GF-D8 (cell line): ENCODE measurements around the gene SVEP1.
"Not testable (repeated sequence)": the region's sequence is repeated elsewhere in the genome, so short reads cannot be mapped to it uniquely, and the experiment has no call there.

Source experiments
- DNase-seq: peaks from one replicate; lab custom pipeline; 2025; lab: John Stamatoyannopoulos, UW

Gene SVEP1

DNA sequence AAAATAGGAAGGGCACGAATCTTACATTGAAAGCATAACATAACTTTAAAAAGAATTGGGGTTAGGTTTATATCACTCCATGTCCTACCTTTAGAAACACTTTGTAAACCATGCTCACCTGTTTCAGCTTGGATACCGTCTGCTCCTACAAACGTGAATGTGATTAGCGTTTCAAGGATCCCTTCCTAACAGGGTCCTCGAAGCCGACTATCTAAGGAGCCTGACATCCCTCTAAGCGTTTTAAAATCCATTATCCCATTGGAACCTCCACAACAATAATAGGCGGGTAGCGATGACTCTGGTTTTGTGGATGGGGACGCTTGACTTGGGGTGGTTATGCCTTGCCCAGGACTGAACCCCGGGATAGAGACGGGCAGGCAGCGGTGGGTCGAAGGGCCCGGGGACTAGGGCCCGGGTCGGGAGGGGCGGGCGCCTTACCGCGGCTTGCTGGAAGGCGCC is 937 bp downstream of the SVEP1 start:
- DNase-seq, result no peak

DNA sequence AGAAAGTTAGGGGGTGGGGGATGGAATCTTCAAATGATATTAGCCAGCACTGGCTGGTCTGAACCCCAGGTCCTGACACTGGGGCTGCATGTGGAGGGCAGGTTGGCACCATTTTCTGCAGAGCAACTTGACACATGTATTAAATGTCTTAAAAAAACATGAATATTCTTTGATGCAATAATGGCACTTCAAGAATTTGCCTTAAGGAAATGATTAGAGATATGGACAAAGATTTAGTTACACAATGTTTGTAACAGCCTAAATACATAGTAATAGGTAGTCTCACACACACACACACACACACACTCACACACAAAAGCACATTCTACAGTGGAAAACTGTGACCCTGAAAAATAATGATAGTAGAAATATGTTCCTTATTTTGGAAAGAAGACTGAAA is 3.6 kb downstream of the SVEP1 start:
- DNase-seq, result no peak

DNA sequence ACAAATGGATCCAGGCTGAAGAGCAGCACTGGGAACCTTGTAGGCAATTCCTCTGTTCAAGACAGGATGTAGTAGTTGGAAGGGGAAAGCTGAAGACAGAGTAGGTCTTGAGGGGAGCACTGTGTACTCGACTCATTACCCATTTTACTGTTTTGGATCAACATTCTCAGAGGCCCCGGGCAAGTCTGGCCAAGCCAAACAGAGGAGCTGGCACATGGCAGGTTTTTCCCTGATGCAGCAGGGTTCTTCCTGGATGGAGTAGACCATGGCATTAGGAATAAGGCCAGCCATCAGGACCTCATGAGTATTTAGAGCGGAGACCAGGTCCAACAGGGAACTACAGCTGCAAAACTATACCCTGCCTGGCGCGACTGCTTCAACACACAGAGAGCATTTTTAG is 4.4 kb downstream of the SVEP1 start:
- no peak for DNase-seq

DNA sequence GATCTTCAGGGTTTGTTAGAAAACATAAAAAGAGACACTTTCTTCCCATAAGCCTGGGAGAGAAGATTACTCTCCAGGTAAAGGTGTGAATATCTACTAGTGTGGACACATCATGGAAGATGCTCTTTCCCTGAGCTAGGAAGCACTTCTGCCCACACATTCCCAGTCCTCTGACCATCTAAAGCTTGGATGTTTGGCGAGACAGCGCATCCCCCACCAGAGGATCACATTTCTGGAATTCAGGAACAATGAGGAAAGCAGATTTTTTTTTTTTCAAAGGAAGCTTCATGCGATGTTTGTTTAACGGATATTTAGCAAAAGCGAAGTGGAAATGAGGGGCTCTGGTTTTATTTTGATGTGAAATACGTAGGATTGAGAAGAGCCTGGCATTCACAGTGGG is 6.2 kb downstream of the SVEP1 start:
- no peak for DNase-seq

DNA sequence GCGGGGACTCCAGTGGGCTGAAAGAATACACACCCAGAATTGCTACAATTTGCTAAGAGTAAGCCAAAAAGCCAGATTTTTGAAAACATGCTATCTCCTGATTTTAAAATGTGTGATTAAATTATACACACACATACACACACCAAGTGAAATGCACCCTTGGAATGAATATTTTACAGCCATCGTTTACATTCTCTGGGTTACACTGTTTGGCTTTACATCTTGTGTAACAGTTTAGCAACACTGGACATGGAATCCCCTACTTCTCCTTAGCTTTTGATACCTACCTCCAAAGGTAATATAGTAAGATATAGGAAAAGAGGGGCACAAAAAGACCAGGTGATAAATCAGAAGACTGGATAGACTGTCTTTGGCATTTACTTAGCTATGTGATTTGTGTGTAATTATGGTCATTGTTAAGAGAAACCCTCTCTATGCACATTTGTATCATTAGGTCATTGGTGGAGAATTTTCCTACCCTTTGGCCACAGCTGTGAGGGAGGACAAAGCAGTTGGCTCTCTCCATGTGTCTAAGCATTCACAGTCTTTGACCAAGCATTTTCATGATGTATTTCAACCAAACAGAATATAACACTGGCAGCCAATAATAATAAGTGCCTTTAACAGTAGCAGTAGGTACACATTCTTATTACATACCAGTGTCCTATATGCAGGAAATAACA is 7.6 kb downstream of the SVEP1 start:
- DNase-seq, result no peak

DNA sequence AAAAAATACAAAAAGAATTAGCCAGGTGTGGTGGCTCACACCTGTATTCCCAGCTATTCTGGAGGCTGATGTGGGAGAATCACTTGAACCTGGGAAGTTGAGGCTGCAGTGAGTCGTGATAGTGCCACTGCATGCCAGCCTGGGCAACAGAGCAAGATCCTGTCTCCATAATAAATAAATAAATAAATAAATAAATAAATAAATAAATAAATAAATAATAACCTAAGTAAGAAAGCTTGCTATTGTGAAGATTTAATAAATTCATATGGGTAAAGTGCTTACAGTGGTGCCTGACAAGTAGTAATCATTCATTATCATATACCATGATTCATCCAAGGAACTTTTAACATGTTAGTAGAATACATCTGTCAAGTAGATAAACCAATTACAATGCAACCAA is 13.4 kb downstream of the SVEP1 start:
- DNase-seq, result no peak

DNA sequence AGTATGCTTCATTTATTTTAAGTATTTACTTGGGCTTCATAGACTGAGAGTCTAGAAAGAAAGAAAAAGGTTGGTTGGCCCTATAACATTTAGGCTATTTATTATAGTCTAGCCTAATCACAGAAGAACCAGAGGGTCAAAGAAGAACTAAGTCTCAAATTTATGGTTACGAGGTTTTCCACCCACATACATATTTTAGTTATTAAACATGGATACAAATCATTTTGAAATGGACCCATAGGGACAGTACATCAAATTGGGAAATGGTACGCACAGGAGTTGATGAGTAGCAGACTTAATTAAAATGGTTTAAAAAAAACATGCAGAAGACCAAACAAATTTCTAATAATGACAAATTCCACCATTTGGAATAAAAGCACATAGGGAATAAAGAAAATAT is 17.7 kb downstream of the SVEP1 start:
- DNase-seq, result no peak

DNA sequence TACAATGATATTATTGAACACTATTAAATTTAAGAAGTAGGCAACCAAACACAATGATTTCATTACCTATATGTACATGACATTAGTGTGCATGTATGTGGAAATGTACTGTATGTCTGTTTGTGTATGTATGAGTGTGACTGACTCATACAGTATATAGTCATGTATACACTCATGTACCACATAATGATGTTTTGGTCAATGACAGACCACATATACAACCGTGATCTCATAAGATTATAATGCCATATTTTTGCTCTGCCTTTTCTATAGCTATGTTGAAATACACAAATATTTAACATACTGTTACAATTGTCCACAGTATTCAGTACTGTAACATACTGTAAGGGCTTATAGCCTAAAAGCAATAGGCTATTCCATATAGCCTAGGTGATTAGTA is 19.7 kb downstream of the SVEP1 start:
- no peak for DNase-seq

DNA sequence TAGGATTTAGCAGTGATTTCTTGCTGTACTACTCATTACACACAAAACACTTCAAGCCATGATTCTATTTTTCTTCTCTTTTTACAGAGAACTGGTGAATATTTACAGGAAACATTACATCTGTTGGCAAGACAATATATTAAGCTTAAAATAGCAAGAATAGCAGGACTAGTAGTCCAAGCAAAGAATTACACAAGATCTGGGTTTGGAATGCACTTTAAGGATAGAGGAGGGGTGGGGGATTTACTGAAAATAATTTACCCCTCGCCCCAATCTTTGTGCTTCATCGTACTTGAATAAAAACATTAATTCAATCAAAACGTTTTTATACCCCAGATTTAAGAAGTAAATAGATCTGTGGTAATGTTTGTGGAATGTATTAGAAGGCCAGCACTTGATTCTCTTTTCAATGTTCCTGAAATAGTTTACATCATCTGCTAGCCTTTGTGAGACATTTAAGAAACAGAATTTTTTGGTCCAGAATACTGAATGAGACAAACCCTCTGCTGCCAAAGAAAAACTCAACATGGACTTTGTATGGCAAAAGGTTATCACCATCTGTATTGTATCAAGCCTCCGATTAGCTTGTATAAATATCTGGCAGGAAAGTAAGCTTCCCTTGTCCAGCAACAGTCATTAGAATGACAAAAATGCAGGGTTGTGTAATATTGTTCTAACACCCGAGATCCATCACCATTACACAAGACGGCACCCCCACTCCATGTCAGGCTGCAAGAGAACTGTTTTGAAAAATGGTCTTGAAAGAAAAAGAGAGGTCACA is 23.8 kb downstream of the SVEP1 start:
- no peak for DNase-seq

DNA sequence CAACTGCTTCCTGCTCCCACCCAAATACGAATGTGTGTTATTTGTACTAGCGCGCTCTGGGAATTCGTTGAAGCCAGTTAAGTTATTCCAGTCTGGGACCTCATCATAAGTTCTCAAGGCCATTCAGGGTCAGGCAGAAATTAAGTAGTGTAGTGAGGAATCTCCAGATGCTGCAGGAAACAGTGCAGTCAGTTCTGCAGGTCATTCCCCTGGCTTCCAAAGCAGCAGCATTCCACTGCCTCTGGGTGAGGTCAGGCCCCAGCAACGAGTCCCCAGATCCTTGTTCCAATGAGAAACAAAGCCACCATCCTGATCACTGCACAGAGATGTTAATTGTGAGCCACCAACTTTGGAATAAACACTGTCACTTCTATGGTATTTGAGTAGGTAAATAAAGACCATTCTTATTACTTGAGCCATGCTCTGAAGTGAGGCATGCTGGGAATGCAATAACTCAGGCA is 33.1 kb downstream of the SVEP1 start:
- DNase-seq, result no peak

DNA sequence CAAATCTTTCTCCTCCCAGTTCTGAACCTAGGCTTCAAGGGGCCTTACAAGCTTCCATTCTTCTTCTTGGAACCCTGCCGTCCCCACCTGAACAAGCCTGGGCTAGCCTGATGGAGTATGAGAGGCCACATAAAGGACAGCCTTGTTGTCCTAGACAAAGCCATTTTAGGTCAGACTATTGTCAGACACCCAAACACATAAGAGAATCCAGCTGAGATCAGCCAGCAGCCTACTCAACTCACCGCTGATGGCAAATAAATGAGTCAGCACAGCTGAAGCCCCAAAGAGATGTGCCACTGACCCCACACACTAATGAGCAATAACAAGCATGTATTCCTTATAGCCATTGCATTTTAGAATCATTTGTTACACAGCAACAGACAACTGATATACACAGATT is 33.8 kb downstream of the SVEP1 start:
- DNase-seq, result no peak

DNA sequence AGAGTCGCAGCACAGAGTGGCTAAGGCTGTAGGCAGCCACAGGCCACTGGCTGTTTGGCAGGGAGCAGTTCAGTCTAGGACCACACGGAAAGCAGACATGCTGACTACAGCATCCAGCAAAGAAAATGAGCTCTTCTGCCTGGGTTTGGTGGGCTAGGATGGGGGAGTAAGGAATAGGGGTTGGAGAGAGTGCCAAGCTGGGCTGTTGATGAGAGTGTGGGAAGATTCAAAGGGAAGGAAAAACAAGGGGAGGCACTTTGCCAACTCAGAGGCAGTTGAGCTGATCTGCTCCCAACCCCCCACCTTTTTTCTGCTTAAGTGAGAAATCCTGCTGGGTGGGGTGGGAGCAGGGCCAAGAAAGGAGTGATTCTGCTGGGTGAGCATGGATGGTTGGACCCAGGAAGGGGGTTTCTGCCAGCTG is 35.9 kb downstream of the SVEP1 start:
- no peak for DNase-seq

DNA sequence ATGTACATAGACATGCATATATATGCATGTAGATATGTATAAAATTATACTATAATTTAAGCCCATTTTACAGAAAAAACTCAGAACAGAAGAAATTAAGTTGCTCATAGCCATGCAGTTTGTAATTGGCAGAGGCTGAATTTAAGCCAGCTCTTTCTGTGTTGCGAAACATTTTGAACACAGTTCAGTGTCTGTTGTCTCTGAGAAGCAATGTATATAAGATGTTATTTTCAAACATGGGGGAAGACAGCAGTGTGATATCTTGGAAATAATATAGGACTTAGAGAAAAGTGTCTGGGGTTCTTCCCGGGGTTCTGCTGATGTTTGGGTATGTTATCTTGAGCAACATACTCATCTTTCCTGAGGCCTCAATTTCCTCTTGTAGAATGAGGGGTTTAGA is 37.6 kb downstream of the SVEP1 start:
- DNase-seq, result no peak

DNA sequence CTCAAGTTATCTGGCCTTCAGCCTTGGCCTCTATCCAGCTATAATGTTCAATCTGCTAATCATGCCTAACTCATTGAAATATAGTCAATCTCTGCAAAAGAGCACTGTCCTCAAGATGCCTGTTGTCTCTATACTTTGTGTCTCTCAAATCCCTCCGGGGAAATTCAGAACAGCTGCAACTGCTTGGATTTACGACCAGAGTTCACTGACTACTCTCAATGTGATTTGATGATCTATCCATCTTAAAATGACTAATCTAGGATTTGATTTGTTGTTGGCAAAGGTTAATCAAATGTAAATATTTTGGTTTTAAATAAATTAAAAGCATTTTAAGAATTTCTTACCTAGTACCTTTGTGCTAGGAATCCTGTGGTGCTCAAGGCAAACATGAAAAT is 40.9 kb downstream of the SVEP1 start:
- DNase-seq, result no peak

DNA sequence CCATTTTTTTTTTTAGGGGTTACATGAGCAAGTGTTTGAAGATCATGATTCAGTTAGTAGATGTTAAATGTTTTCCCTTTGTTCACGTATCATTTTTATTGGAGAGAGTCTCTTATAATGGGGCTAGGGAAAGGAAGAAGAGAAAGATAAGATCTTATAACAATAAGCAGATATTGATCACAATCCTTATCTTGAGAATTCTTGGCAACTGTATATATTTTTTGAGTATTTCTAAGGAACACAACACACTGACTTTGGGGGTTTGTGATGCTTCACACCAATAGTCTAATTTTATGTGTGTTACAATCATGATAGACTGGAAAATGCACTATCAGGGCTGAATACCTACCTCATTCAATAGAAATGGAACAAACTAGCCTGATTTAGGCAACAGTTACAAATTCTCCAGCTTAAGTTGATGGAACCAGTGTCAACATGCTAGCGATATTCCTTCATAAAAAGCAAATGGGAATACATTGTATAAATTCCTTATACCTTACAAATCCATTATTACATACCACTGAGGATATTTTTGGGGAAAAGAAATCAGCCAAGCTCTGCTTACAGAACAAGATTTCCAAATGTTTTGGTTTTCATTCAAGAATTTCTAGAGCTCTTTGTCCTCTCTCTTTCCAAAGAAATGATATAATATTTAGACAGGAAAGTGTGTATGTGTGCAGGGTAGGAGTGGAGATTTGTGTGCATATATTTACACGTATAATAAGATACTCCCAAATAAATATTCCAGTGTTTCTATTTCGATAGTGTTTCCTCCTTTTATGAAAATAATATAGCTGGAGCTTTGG is 41.5 kb downstream of the SVEP1 start:
- DNase-seq, result no peak

DNA sequence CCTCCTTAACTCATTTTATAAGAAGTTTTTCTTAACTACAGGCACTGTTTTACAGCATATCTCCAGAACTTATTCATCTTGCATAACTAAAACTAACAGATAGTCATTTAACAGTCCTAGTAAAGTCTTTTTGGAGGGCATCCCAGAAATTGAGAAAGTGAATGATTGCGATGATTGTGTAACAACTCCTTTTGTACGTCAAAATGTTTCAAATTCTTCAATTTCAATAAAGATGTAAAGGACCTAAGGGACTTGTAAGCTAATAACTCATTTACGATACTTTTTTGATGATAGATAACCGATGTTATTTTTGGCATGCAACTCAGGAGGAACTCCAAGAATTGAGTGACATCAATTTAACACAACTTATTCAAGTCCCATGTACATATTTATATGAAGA is 42.7 kb downstream of the SVEP1 start:
- no peak for DNase-seq

DNA sequence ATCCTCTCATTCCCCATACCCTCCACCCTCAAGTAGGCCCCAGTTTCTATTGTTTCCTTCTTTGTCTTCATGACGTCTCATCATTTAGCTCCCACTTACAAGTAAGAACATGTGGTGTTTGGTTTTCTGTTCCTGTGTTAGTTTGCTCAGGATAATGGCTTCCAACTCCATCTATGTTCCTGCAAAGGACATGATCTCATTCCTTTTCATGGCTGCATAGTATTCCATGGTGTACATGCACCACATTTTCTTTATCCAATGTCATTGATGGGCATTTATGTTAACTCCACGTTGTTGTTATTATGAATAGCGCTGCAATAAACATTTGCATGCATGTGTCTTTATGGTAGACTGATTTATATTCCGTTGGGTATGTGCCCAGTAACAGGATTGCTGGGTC is 45.4 kb downstream of the SVEP1 start:
- DNase-seq, result not testable (repeated sequence)

DNA sequence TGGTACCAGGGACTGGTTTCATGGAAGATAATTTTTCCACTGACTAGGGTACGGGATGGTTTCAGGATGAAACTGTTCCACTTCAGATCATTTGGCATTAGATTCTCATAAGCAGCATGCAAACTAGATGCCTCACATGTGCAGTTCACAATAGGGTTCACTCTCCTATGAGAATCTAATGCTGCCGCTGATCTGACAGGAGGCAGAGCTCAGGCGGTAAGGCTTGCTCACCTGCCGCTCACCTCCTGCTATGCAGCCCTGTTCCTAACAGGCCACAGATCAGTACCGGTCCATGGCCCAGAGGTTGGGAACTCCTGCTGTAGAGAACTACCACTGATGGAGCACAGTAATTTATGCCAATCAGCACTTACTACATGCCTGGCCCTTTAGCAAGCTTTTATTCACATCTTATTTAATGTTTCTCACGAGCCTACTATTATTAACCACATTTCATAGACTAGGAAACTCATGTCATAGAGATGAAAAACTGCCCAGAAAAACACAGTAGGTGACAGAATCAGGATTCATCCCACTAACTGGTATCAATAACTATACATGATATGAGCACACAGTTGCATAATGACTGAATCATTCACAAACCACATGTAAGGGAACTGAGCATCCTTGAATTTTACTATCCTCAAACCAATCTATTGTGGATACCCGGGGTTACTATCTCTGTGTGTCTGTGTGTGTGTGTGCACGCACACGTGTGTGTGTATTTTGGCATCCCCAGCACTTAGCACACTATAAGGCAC is 46.5 kb downstream of the SVEP1 start:
- DNase-seq, result no peak

DNA sequence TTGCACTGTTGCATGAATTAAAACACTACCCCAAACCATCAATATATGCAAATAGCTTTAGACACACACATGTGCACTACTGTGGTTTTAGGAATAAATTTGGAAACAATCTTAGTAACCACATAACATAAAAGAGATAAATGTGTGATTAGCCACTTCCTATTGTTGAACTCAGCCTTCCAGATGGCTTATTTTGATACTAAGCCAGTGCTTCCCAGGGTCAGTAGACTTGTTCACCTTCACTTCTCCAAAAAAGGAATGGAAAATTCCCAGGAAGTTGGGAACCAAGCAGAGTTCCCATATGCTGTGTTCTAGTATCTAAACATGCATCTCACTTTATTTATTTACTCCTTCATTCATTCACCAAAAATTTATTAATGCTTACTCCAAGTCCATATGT is 47.8 kb downstream of the SVEP1 start:
- DNase-seq, result no peak

DNA sequence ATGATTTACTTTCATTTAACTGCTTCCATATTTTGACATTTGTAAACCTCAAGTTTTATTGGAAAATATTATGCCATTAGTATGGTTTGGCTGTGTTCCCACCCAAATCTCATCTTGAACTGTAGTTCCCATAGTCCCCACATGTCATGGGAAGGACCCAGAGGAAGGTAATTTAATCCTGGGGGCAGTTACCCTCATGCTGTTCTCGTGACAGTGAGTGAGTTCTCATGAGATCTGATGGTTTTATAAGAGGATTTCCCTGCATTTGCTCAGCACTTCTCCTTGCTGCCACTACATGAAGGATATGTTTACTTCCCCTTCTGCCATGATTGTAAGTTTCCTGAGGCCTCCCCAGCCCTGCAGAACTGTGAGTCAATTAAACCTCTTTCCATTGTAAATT is 48.3 kb downstream of the SVEP1 start:
- not testable (repeated sequence) for DNase-seq

DNA sequence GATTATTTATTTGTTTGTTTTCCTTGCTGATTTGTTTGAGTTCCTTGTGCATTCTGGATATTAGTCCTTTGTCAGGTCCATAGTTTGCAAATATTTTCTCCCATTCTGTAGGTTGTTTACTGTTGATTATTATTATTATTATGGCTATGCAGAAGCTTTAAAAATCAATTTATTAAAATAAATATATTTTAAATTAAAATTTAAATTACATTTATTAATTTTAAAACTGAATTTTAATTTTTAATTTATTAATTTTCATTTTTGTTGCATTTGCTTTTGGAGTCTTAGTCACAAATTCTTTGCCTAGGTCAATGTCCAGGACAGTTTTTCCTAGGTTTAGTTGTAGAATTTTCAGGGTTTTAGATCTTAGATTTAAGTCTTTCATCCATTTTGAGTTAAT is 50.9 kb downstream of the SVEP1 start:
- DNase-seq, result no peak

DNA sequence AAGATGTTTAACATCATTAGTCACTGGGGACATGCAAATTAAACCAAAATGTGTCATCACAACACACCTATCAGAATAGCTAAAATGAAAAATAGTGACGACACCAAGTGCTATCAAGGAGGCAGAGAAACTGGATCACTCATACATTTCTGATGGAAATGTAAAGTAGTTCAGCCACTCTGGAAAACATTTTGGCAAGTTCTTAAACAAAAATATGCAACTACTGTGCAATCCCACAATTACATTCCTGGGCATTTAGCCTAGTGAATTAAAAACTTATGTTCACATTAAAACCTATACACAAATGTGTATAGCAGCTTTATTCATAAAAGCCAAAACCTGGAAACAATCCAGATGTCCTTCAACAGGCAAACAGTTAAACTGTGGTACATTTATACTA is 53.1 kb downstream of the SVEP1 start:
- no peak for DNase-seq
